T-helper 1 cell treated with Interleukin-12 subunit alpha and Interleukin-12 subunit beta and Interleukin-4 antibody, amounts not matched to agents 30 μg/mL and 1 μg/mL, for 36 hours (primary cell): ENCODE measurements around the gene CELSR3.

Experiments used
- H3K27ac Mint-ChIP-seq: one replicate; pipeline ENCODE4 v1.8.0; 2021; ENCODE audit warnings: mild to moderate bottlenecking, mixed read lengths
- H3K27me3 Mint-ChIP-seq: one replicate; pipeline ENCODE4 v1.8.0; 2021; ENCODE audit warnings: low read depth, mixed read lengths
- H3K36me3 Mint-ChIP-seq: one replicate; pipeline ENCODE4 v1.8.0; 2021; ENCODE audit warnings: low read depth, mixed read lengths
- H3K4me1 Mint-ChIP-seq: one replicate; pipeline ENCODE4 v1.8.0; 2021; ENCODE audit warnings: low read depth, mixed read lengths
- H3K4me3 Mint-ChIP-seq: one replicate; pipeline ENCODE4 v1.8.0; 2021; ENCODE audit warnings: mild to moderate bottlenecking, moderate library complexity, mixed read lengths
- H3K9me3 Mint-ChIP-seq: one replicate; pipeline ENCODE4 v1.8.0; 2021; ENCODE audit warnings: mixed read lengths

Gene CELSR3

GRCh38 chr3:48599509-48600285, 63.0 kb downstream of the CELSR3 start:
- H3K4me3 Mint-ChIP-seq: no peak overlapping the region
- H3K27me3 Mint-ChIP-seq: peaks cover 6% of the 10 kb centered on the region
- no peak overlapping the region for H3K27ac Mint-ChIP-seq
- H3K36me3 Mint-ChIP-seq: peaks cover 21% of the 10 kb centered on the region
- H3K4me1 Mint-ChIP-seq: no peaks in the 10 kb centered on the region
- no peaks in the 10 kb centered on the region for H3K9me3 Mint-ChIP-seq

- no peaks in the 10 kb centered on the region for H3K4me1 Mint-ChIP-seq
- peaks cover 12% of the 10 kb centered on the region for H3K27me3 Mint-ChIP-seq
- H3K9me3 Mint-ChIP-seq: no peaks in the 10 kb centered on the region
- peaks cover 16% of the 10 kb centered on the region for H3K36me3 Mint-ChIP-seq
- no peak overlapping the region for H3K27ac Mint-ChIP-seq
- no peak overlapping the region for H3K4me3 Mint-ChIP-seq
These were observed 63.6 kb downstream of the CELSR3 start for GRCh38 chr3:48599077-48599501.

GRCh38 chr3:48598323-48599076, 64.2 kb downstream of the CELSR3 start:
- Mint-ChIP-seq H3K4me1 (no peaks in the 10 kb centered on the region), H3K27me3 (peaks cover 13% of the 10 kb centered on the region), H3K4me3 (no peak overlapping the region), H3K27ac (no peak overlapping the region), H3K36me3 (peaks cover 16% of the 10 kb centered on the region), H3K9me3 (no peaks in the 10 kb centered on the region)

GRCh38 chr3:48597408-48597800, 65.3 kb downstream of the CELSR3 start:
- H3K4me1 Mint-ChIP-seq: no peaks in the 10 kb centered on the region
- no peak overlapping the region for H3K27ac Mint-ChIP-seq
- peaks cover 10% of the 10 kb centered on the region for H3K36me3 Mint-ChIP-seq

GRCh38 chr3:48596676-48597407, 65.8 kb downstream of the CELSR3 start:
- peaks cover 13% of the 10 kb centered on the region for H3K27me3 Mint-ChIP-seq
- peaks cover 10% of the 10 kb centered on the region for H3K36me3 Mint-ChIP-seq
- no peak overlapping the region for H3K27ac Mint-ChIP-seq

More at GRCh38 chr3:48597408-48597800, 65.3 kb downstream of the CELSR3 start:
- Mint-ChIP-seq H3K27me3 (peaks cover 13% of the 10 kb centered on the region), H3K9me3 (no peaks in the 10 kb centered on the region), H3K4me3 (no peak overlapping the region)

GRCh38 chr3:48596157-48596556, 66.5 kb downstream of the CELSR3 start:
- Mint-ChIP-seq H3K4me3 (no peak overlapping the region), H3K36me3 (peaks cover 10% of the 10 kb centered on the region), H3K27ac (no peak overlapping the region), H3K27me3 (peaks cover 14% of the 10 kb centered on the region), H3K4me1 (no peaks in the 10 kb centered on the region), H3K9me3 (no peaks in the 10 kb centered on the region)

More at GRCh38 chr3:48596676-48597407, 65.8 kb downstream of the CELSR3 start:
- Mint-ChIP-seq H3K4me3 (no peak overlapping the region), H3K9me3 (no peaks in the 10 kb centered on the region), H3K4me1 (no peaks in the 10 kb centered on the region)

- Mint-ChIP-seq H3K4me1 (no peaks in the 10 kb centered on the region), H3K27me3 (peaks cover 18% of the 10 kb centered on the region), H3K9me3 (no peaks in the 10 kb centered on the region), H3K4me3 (no peak overlapping the region), H3K36me3 (peaks cover 7% of the 10 kb centered on the region), H3K27ac (no peak overlapping the region)
These were observed 67.1 kb downstream of the CELSR3 start for GRCh38 chr3:48595526-48596121.

GRCh38 chr3:48595075-48595525, 67.6 kb downstream of the CELSR3 start, which contains the start of gene COL7A1:
Gene COL7A1 (minus strand): TSS chr3:48595329. CDS start chr3:48595159, 170 bp downstream.
- Mint-ChIP-seq H3K9me3 (no peaks in the 10 kb centered on the region), H3K36me3 (peaks cover 5% of the 10 kb centered on the region), H3K27ac (no peak within 1 kb of the TSS), H3K4me3 (no peak within 1 kb of the TSS), H3K27me3 (peaks cover 18% of the 10 kb centered on the region), H3K4me1 (no peaks in the 10 kb centered on the region)

GRCh38 chr3:48594417-48595049, 68.2 kb downstream of the CELSR3 start:
- no peaks in the 10 kb centered on the region for H3K4me1 Mint-ChIP-seq
- peaks cover 18% of the 10 kb centered on the region for H3K27me3 Mint-ChIP-seq
- H3K4me3 Mint-ChIP-seq: no peak overlapping the region
- H3K36me3 Mint-ChIP-seq: peaks cover 2% of the 10 kb centered on the region
- H3K9me3 Mint-ChIP-seq: no peaks in the 10 kb centered on the region
- H3K27ac Mint-ChIP-seq: no peak overlapping the region

GRCh38 chr3:48593337-48593736, 69.3 kb downstream of the CELSR3 start:
- Mint-ChIP-seq H3K27ac (no peak overlapping the region), H3K4me1 (no peaks in the 10 kb centered on the region), H3K27me3 (peaks cover 24% of the 10 kb centered on the region), H3K36me3 (no peaks in the 10 kb centered on the region), H3K9me3 (no peaks in the 10 kb centered on the region), H3K4me3 (no peak overlapping the region)

GRCh38 chr3:48592519-48593087, 70.1 kb downstream of the CELSR3 start:
- H3K27me3 Mint-ChIP-seq: peaks cover 24% of the 10 kb centered on the region
- no peak overlapping the region for H3K4me3 Mint-ChIP-seq
- no peaks in the 10 kb centered on the region for H3K36me3 Mint-ChIP-seq
- H3K9me3 Mint-ChIP-seq: no peaks in the 10 kb centered on the region
- no peak overlapping the region for H3K27ac Mint-ChIP-seq
- no peaks in the 10 kb centered on the region for H3K4me1 Mint-ChIP-seq

GRCh38 chr3:48591886-48592518, 70.7 kb downstream of the CELSR3 start:
- Mint-ChIP-seq H3K4me1 (no peaks in the 10 kb centered on the region), H3K36me3 (no peaks in the 10 kb centered on the region), H3K4me3 (no peak overlapping the region), H3K9me3 (no peaks in the 10 kb centered on the region), H3K27me3 (peaks cover 24% of the 10 kb centered on the region), H3K27ac (no peak overlapping the region)

- H3K9me3 Mint-ChIP-seq: no peaks in the 10 kb centered on the region
- no peaks in the 10 kb centered on the region for H3K4me1 Mint-ChIP-seq
- no peaks in the 10 kb centered on the region for H3K36me3 Mint-ChIP-seq
- H3K4me3 Mint-ChIP-seq: no peak overlapping the region
- H3K27ac Mint-ChIP-seq: no peak overlapping the region
- peaks cover 24% of the 10 kb centered on the region for H3K27me3 Mint-ChIP-seq
These were observed 71.2 kb downstream of the CELSR3 start for GRCh38 chr3:48591436-48591835.
